GM06990 (cell line): ENCODE measurements around the gene YOD1.

Experiments
- DNase-seq: peaks from one replicate; pipeline ENCODE4 v3.0.0-alpha.2; 2011; ENCODE audit not compliant: insufficient read length; ENCODE audit errors: extremely low read depth
- H3K27me3 ChIP-seq: replicated peaks from 2 replicates; pipeline ENCODE4 v1.6.0; 2011; ENCODE audit warnings: low read length; ENCODE audit not compliant: control insufficient read depth, insufficient read depth
- H3K36me3 ChIP-seq: 2 replicates; pipeline ENCODE4 v1.5.1; 2011; ENCODE audit warnings: low read length; ENCODE audit not compliant: control insufficient read depth, insufficient read depth
- H3K4me3 ChIP-seq: replicated peaks from 2 replicates; pipeline ENCODE4 v1.5.1; 2011; ENCODE audit warnings: low read depth, mild to moderate bottlenecking, control low read depth, low read length
- CTCF ChIP-seq: IDR thresholded peaks from 2 replicates; pipeline ENCODE4 v1.5.1; 2011; ENCODE audit warnings: low read length, control low read depth, mild to moderate bottlenecking, inconsistent platforms; ENCODE audit not compliant: insufficient read depth, poor library complexity, severe bottlenecking

YOD1 gene

GRCh38 chr1:207050480-207051190 is 373 bp downstream of the YOD1 start:
- Histone ChIP-seq H3K36me3 (peaks cover 8% of the 10 kb centered on the region), H3K4me3 (peak overlapping the region; percentile 74), H3K27me3 (no peaks in the 10 kb centered on the region)
- TF ChIP-seq CTCF: no peak
- peak; percentile 88 for DNase-seq

DNA sequence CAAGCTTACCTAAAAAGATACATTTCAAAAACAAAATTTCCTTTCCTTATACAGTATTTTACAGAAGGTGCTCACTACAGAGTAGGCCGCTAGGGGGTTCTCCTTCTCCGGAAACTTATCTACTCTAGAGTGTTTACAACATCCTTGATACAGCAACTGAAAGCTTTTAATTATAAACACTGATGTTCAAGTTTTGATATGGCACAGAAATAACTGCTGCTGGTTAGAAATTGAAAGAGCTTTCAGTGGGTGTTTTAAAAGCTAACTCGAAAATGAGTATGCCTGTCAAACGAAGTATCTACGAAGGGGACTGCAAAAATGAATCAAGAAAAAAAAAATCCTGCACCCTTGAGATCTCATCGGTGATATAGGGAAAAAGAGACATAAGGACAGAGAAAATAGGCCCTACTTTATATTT is 1.0 kb downstream of the YOD1 start:
- Histone ChIP-seq H3K4me3 (peak overlapping the region; percentile 74), H3K27me3 (no peaks in the 10 kb centered on the region), H3K36me3 (peaks cover 8% of the 10 kb centered on the region)
- peak; percentile 84 for TF ChIP-seq CTCF
- DNase-seq: peak; percentile 65

- no peak for TF ChIP-seq CTCF
- DNase-seq: no peak
- Histone ChIP-seq H3K27me3 (no peaks in the 10 kb centered on the region), H3K4me3 (peak overlapping the region; percentile 74), H3K36me3 (peaks cover 8% of the 10 kb centered on the region)
Observed at GRCh38 chr1:207049514-207049913, 1.5 kb downstream of the YOD1 start.

DNA sequence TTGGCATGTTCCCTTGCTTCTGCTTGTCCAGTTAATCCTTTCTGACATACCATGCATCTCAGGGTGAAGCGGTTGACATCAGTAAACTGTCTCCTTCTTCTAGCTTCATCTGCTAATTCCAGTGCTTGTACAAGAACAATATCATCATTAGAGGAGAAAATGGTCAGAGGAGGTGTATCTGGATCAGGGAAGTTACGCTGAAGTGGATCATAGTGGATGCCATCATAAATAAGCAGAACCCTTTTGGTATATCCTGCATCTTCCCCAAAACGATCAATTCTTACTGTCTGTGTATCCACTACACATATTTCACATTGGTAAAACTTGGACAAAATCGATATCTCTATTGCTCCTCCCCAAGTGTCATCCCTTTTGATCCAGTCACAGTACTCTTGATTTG is 2.0 kb downstream of the YOD1 start:
- no peak for TF ChIP-seq CTCF
- DNase-seq: no peak
- Histone ChIP-seq H3K4me3 (no peak overlapping the region), H3K36me3 (peaks cover 8% of the 10 kb centered on the region), H3K27me3 (no peaks in the 10 kb centered on the region)

DNA sequence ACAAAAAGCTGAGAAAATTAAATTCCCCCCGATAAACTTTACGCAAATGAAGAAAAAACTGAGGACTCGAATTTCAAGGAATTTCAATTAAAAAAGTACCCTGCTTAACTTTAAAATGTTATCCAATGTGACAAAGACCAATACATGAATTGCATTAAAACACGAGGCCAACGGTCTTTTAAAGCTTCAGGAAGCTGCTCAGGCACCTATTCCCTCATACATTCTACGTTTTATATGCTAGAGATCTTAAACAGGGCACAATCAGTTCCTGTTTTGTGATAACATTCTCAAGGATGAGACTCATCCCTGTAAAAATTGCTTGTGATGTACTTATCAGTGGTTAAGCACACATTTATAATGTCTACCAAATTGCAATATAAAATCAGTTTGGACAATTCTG is 3.0 kb downstream of the YOD1 start:
- Histone ChIP-seq H3K36me3 (peaks cover 8% of the 10 kb centered on the region), H3K27me3 (no peaks in the 10 kb centered on the region), H3K4me3 (no peak overlapping the region)
- no peak for TF ChIP-seq CTCF
- DNase-seq: no peak

DNA sequence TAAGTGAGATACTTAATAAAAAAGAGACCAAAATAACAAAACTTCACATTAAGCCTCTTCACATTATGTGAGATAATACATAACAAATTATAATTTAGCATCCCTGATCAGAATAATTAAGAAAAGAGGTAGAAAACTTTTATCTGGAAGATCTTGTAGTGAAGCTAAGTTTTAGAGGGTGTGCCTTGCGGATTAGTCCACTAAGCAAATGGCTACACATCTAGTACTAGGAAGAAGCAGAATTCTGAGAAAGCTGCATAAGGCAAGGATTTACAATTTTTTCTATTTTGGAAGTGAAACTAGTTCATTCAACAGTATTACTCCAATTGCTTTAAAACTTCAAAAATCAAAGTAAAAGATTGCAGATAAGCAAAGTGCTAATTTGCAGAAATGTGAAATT is 3.5 kb downstream of the YOD1 start:
- no peak for DNase-seq
- Histone ChIP-seq H3K27me3 (no peaks in the 10 kb centered on the region), H3K4me3 (no peak overlapping the region), H3K36me3 (peaks cover 8% of the 10 kb centered on the region)
- TF ChIP-seq CTCF: no peak
